ENCODE results near the gene CHURC1. TPM values are rescaled to one million over a fixed set of nuclear protein-coding genes. Genes with fewer than 3 reads are reported as not detected.

The CHURC1 gene
- total RNA-seq, 6 experiments from 2014 or later = 28.2 to 55.2 (median 37.1) TPM

- H3K4me3 ChIP-seq = no peak overlapping the region
- ATAC-seq = peak; percentile 75 to 84 (median 82)
- TF ChIP-seq, protein P1, sequence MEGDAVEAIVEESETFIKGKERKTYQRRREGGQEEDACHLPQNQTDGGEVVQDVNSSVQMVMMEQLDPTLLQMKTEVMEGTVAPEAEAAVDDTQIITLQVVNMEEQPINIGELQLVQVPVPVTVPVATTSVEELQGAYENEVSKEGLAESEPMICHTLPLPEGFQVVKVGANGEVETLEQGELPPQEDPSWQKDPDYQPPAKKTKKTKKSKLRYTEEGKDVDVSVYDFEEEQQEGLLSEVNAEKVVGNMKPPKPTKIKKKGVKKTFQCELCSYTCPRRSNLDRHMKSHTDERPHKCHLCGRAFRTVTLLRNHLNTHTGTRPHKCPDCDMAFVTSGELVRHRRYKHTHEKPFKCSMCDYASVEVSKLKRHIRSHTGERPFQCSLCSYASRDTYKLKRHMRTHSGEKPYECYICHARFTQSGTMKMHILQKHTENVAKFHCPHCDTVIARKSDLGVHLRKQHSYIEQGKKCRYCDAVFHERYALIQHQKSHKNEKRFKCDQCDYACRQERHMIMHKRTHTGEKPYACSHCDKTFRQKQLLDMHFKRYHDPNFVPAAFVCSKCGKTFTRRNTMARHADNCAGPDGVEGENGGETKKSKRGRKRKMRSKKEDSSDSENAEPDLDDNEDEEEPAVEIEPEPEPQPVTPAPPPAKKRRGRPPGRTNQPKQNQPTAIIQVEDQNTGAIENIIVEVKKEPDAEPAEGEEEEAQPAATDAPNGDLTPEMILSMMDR (IDR thresholded peaks at IDR 0.05) = no peak
- no peak for TF ChIP-seq POLR2A (IDR thresholded peaks at IDR 0.05)
- H3K9me3 ChIP-seq = no peaks in the 10 kb centered on the region
- intact Hi-C loops (cut with DNase I) = no loop called here
- 64% methylated on average over 2 of the region's 5 CpGs for WGBS (ENCODE audit: insufficient coverage, low coverage, low lambda C conversion rate, missing lambda C conversion rate)
- H3K27me3 ChIP-seq = no peaks in the 10 kb centered on the region
- peaks cover 0 to 9% (median 0%) of the 10 kb centered on the region in 4 donors for H3K4me1 ChIP-seq
- peak in 1 of 3 donors; percentile 66 for DNase-seq
- H3K36me3 ChIP-seq = no peaks in the 10 kb centered on the region
- H3K27ac ChIP-seq = no peak overlapping the region
These were observed 46.6 kb downstream of the CHURC1 start for GRCh38 chr14:64960762-64961276.

GRCh38 chr14:64963611-64964010, 49.4 kb downstream of the CHURC1 start:
- H3K27ac ChIP-seq = no peak overlapping the region
- H3K36me3 ChIP-seq = no peaks in the 10 kb centered on the region
- H3K9me3 ChIP-seq = no peaks in the 10 kb centered on the region
- ATAC-seq (no peak), DNase-seq (no peak)
- no peaks in the 10 kb centered on the region for H3K27me3 ChIP-seq
- H3K4me3 ChIP-seq = no peak overlapping the region
- WGBS (ENCODE audit: insufficient coverage, low coverage, low lambda C conversion rate, missing lambda C conversion rate) = 30% methylated on average over 1 of the region's 1 CpG
- TF ChIP-seq, protein P1 (IDR thresholded peaks at IDR 0.05) = no peak
- TF ChIP-seq POLR2A (IDR thresholded peaks at IDR 0.05) = no peak
- intact Hi-C loops (cut with DNase I) = no loop called here
- peaks cover 0 to 9% (median 0%) of the 10 kb centered on the region in 4 donors for H3K4me1 ChIP-seq

DNA sequence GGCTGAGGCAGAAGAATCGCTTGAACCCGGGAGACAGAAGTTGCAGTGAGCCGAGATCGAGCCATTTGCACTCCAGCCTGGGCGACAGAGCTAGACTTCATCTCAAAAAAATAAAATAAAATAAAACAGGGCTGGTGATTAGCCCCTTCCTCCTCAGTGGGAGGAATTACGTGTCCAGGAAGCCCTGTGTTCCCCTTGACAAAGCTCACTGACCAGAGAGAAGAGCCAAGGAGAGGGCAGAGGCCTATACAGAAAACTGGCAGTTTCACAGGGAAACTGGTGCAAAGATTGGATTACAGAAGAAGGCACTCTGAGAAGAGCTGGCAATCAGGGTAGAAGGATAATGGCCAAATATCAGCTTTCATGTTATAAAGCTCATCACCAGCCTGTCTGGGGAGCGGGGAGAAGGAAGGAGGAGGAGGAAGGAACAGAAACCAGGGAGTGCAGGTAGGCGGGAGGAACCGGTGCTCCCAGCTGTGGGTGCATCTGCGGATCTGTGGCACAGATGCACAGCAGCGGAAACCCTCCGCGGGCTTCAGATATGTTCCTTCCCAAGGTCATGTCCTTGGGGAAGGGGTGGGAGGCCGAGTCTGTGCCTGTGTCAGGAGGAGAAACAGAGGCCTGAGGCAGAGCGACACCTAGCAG, 51.2 kb downstream of the CHURC1 start:
- H3K4me1 ChIP-seq = peaks cover 0 to 7% (median 0%) of the 10 kb centered on the region in 4 donors
- no peaks in the 10 kb centered on the region for H3K9me3 ChIP-seq
- intact Hi-C loops (cut with DNase I) = no loop called here
- no peak overlapping the region for H3K27ac ChIP-seq
- no peak overlapping the region for H3K4me3 ChIP-seq
- H3K36me3 ChIP-seq = no peaks in the 10 kb centered on the region
- WGBS (ENCODE audit: insufficient coverage, low coverage, low lambda C conversion rate, missing lambda C conversion rate) = 95% methylated on average over 4 of the region's 15 CpGs
- ATAC-seq (no peak), DNase-seq (no peak)
- H3K27me3 ChIP-seq = no peaks in the 10 kb centered on the region
- TF ChIP-seq POLR2A (IDR thresholded peaks at IDR 0.05) = no peak
- TF ChIP-seq, protein P1 (IDR thresholded peaks at IDR 0.05) = no peak

GRCh38 chr14:64966976-64967375, 52.7 kb downstream of the CHURC1 start:
- no CpG with 5 or more reads among the region's 2 CpGs for WGBS (ENCODE audit: insufficient coverage, low coverage, low lambda C conversion rate, missing lambda C conversion rate)
- TF ChIP-seq, protein P1 (IDR thresholded peaks at IDR 0.05) = no peak
- no peak for TF ChIP-seq POLR2A (IDR thresholded peaks at IDR 0.05)
- H3K4me3 ChIP-seq = no peak overlapping the region
- H3K36me3 ChIP-seq = no peaks in the 10 kb centered on the region
- ATAC-seq (no peak), DNase-seq (no peak)
- H3K9me3 ChIP-seq = no peaks in the 10 kb centered on the region
- no peaks in the 10 kb centered on the region for H3K27me3 ChIP-seq
- no peak overlapping the region for H3K27ac ChIP-seq
- intact Hi-C loops (cut with DNase I) = no loop called here
- peaks cover 0 to 7% (median 0%) of the 10 kb centered on the region in 4 donors for H3K4me1 ChIP-seq
